ENCODE measurements around the gene RFWD3. TPM values are rescaled to one million over a fixed set of nuclear protein-coding genes. Genes with fewer than 3 reads are reported as not detected.

The RFWD3 gene
- total and polyA plus RNA-seq, 9 donors, result 8.2 to 25.0 (median 15.8) TPM

DNA sequence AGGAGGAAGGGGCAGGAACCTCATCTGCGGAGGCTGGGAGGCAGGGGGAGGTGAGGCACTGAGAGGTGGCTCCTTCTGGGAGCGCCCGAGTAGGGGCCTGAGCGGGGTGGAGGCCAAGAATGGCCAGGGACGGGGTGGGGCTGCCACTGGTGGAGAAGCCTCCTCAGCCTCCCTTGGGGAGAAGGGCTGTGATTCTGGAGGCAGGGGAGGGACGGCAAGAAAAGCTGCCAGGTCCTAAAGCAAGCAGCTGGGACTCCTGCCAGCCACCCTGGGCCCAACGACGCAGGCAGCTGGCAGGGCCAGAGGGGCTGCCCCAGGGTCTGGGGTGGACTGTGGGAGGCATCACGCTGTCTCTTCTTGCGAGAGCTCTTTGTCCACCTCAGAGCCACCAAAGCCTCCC, 46.6 kb upstream of the RFWD3 start:
- WGBS, 3 donors, result 55 to 64% (median 63%) methylated on average over 10 of the region's 10 CpGs
- intact Hi-C loops (cut with DNase I), result no loop called here

DNA sequence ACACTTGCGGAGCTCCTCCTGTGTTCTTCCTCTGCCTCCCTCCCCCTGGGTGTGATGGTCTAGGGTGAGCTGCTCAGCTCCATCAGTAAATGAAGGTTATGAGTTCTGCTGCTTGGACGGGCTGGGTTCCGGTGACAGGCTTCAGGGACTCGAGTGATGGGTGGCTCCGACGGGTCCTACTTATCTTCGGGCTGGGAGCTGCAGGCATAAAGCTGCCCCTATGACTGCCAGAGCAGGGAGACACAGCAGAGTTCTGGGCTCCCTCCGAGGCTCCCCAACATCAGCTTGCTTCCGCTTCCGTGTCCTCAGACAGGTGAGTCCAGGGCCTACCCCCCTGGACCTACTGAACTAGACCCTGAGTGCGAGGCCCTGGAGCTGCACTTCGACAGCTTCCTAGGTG, 45.3 kb upstream of the RFWD3 start:
- TF ChIP-seq, protein P1, sequence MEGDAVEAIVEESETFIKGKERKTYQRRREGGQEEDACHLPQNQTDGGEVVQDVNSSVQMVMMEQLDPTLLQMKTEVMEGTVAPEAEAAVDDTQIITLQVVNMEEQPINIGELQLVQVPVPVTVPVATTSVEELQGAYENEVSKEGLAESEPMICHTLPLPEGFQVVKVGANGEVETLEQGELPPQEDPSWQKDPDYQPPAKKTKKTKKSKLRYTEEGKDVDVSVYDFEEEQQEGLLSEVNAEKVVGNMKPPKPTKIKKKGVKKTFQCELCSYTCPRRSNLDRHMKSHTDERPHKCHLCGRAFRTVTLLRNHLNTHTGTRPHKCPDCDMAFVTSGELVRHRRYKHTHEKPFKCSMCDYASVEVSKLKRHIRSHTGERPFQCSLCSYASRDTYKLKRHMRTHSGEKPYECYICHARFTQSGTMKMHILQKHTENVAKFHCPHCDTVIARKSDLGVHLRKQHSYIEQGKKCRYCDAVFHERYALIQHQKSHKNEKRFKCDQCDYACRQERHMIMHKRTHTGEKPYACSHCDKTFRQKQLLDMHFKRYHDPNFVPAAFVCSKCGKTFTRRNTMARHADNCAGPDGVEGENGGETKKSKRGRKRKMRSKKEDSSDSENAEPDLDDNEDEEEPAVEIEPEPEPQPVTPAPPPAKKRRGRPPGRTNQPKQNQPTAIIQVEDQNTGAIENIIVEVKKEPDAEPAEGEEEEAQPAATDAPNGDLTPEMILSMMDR (IDR thresholded peaks at IDR 0.05), result no peak
- no peak for TF ChIP-seq EP300 (IDR thresholded peaks at IDR 0.05)
- Histone ChIP-seq H3K27ac (no peak overlapping the region), H3K9me3 (no peaks in the 10 kb centered on the region), H3K27me3 (no peaks in the 10 kb centered on the region), H3K4me1 (ENCODE audit: insufficient read depth) (no peaks in the 10 kb centered on the region), H3K4me3 (no peak overlapping the region), H3K36me3 (no peaks in the 10 kb centered on the region)
- 88 to 91% (median 88%) methylated on average over 12 of the region's 12 CpGs for WGBS, 3 donors
- no peak for DNase-seq
- intact Hi-C loops (cut with DNase I), result no loop called here

More for the DNA sequence above, 46.6 kb upstream of the RFWD3 start:
- Histone ChIP-seq H3K36me3 (no peaks in the 10 kb centered on the region), H3K27ac (no peak overlapping the region), H3K9me3 (no peaks in the 10 kb centered on the region), H3K4me1 (ENCODE audit: insufficient read depth) (no peaks in the 10 kb centered on the region), H3K27me3 (no peaks in the 10 kb centered on the region), H3K4me3 (no peak overlapping the region)
- no peak for DNase-seq
- no peak for TF ChIP-seq EP300 (IDR thresholded peaks at IDR 0.05)
- no peak for TF ChIP-seq POLR2A (IDR thresholded peaks at IDR 0.05)
- TF ChIP-seq, protein P1 (IDR thresholded peaks at IDR 0.05), result no peak

DNA sequence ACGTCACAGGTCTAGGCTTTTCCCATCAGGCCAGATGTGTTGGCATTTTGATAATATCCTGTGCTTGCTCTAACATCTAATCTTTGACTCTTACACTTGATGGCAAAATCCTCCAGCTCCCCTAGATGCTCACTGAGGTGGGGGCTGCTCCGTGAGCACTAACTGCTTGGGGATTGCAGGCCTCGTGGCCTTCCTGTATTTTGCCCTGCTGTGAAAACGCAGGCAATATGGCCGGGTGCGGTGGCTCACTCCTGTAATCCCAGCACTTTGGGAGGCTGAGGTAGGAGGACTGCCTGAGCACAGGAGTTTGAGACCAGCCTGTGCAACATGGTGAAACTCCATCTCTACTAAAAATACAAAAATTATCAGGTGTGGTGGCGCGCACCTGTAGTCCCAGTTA, 43.7 kb upstream of the RFWD3 start:
- Histone ChIP-seq H3K27me3 (no peaks in the 10 kb centered on the region), H3K27ac (no peak overlapping the region), H3K4me1 (ENCODE audit: insufficient read depth) (no peaks in the 10 kb centered on the region), H3K4me3 (no peak overlapping the region), H3K9me3 (no peaks in the 10 kb centered on the region), H3K36me3 (no peaks in the 10 kb centered on the region)
- intact Hi-C loops (cut with DNase I), result no loop called here
- no peak for TF ChIP-seq POLR2A (IDR thresholded peaks at IDR 0.05)
- TF ChIP-seq, protein P1 (IDR thresholded peaks at IDR 0.05), result no peak
- no peak for TF ChIP-seq EP300 (IDR thresholded peaks at IDR 0.05)
- 92 to 96% (median 93%) methylated on average over 8 of the region's 8 CpGs for WGBS, 3 donors
- DNase-seq, result no peak

DNA sequence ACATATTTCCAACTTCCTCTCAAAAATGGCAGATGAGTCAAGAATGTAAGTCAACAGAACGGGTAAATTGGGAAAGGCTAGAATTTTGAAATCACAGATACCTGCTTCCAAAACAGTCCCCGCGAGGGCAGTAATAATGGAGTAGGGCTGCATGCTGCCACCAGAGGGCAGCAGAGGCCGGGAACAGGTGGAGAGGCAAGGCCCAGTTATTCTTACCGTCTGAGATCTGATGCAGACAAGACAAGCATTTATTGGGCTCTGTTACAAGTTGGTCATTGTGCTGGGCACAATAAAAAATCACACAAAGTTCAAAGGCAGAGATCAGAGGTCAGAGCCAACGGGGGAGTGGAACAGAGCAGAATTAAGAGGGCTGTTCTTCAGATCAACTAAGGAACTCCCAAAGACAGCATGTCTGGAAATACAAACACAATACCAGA, 42.8 kb upstream of the RFWD3 start:
- no peaks in the 10 kb centered on the region for H3K27me3 ChIP-seq
- 0 to 1% (median 0%) methylated on average over 6 of the region's 6 CpGs for WGBS, 3 donors
- no peak overlapping the region for H3K4me3 ChIP-seq
- H3K27ac ChIP-seq, result no peak overlapping the region
- TF ChIP-seq EP300 (IDR thresholded peaks at IDR 0.05), result no peak
- TF ChIP-seq, protein P1 (IDR thresholded peaks at IDR 0.05), result peak; percentile 80 to 91 (median 82)
- intact Hi-C loops (cut with DNase I), result loop anchor here in 3 of 4 donors (5.0 to 10.0 kb wide), 3 partner anchors 153 to 405 kb away; partner anchors contain the start of gene LDHD (in 1 of the 3)
- no peaks in the 10 kb centered on the region for H3K36me3 ChIP-seq
- no peaks in the 10 kb centered on the region for H3K4me1 ChIP-seq (ENCODE audit: insufficient read depth)
- peak; percentile 61 to 87 (median 80) for DNase-seq
- no peaks in the 10 kb centered on the region for H3K9me3 ChIP-seq
